CD4-positive, alpha-beta T cell (primary cell): Measurements from ENCODE around the gene CCT2. TPM values are rescaled to one million over a fixed set of nuclear protein-coding genes. Genes with fewer than 3 reads are reported as not detected.

Source experiments
- ATAC-seq: fragments of 200-7000 bp; cut with Tn5 transposase; one replicate; pipeline ENCODE4 v1.10.0; 2022; ENCODE audit warnings: mild to moderate bottlenecking; ENCODE audit not compliant: poor library complexity
- CTCF ChIA-PET: fragments of 350-600 bp; sonication (Branson Sonifier 250); formaldehyde crosslinking; loops from one replicate; lab custom pipeline; 2021; ENCODE audit warnings: antibody characterized with exemption, inconsistent platforms; lab: Charles Lee
- POLR2A ChIA-PET: fragments of 350-600 bp; sonication (Branson Sonifier 250); formaldehyde crosslinking; loops from one replicate; lab custom pipeline; 2021; ENCODE audit warnings: antibody characterized with exemption, inconsistent platforms; lab: Charles Lee
- DNase-seq, 14 experiments: peaks; one replicate each; pipeline ENCODE4 v3.0.0-alpha.2; 2013 to 2020; ENCODE audit warnings: mixed read lengths in 2 of 14
- H3K27ac ChIP-seq, 2 donors: one replicate each; pipeline versions ENCODE4 v1.5.1 to v1.7.0; 2013; ENCODE audit warnings: low read length in 2 of 2, low read depth in 1 of 2, mild to moderate bottlenecking in 1 of 2
- H3K27me3 ChIP-seq, 2 experiments: 1 replicate in 1 of 2; 2 replicates in 1 of 2; pipeline versions ENCODE4 v1.6.1 to v1.7.0; 2013; ENCODE audit warnings: low read length in 2 of 2, control low read depth in 1 of 2, mild to moderate bottlenecking in 1 of 2, moderate library complexity in 1 of 2; ENCODE audit not compliant: insufficient read depth in 2 of 2, control insufficient read depth in 1 of 2
- H3K36me3 ChIP-seq: one replicate; pipeline ENCODE4 v1.6.1; 2013; ENCODE audit warnings: low read length, control low read depth; ENCODE audit not compliant: insufficient read depth
- H3K4me1 ChIP-seq: one replicate; pipeline ENCODE4 v1.6.1; 2013; ENCODE audit warnings: low read length, control low read depth; ENCODE audit not compliant: insufficient read depth
- H3K4me3 ChIP-seq: one replicate; pipeline ENCODE4 v1.5.1; 2013; ENCODE audit warnings: mild to moderate bottlenecking, low read length, moderate library complexity
- H3K9me3 ChIP-seq, 2 experiments: 1 replicate in 1 of 2; 2 replicates in 1 of 2; pipeline versions ENCODE4 v1.6.1 to v1.7.0; 2013; ENCODE audit warnings: low read length in 2 of 2, mild to moderate bottlenecking in 2 of 2, control low read depth in 1 of 2, moderate library complexity in 1 of 2; ENCODE audit not compliant: control insufficient read depth in 1 of 2, insufficient read depth in 1 of 2
- H3K27ac Mint-ChIP-seq: one replicate; pipeline ENCODE4 v1.8.0; 2020; ENCODE audit warnings: mixed read lengths
- H3K27me3 Mint-ChIP-seq: one replicate; pipeline ENCODE4 v1.8.0; 2021; ENCODE audit warnings: mixed read lengths
- H3K36me3 Mint-ChIP-seq: one replicate; pipeline ENCODE4 v1.8.0; 2021; ENCODE audit warnings: low read depth, mixed read lengths
- H3K4me1 Mint-ChIP-seq: one replicate; pipeline ENCODE4 v1.8.0; 2021; ENCODE audit warnings: low read depth, mixed read lengths
- H3K4me3 Mint-ChIP-seq: one replicate; pipeline ENCODE4 v1.8.0; 2020; ENCODE audit warnings: mild to moderate bottlenecking, mixed read lengths
- H3K9me3 Mint-ChIP-seq: one replicate; pipeline ENCODE4 v1.8.0; 2020; ENCODE audit warnings: mixed read lengths
- CTCF ChIP-seq: fragments of 200-600 bp; IDR thresholded peaks from one replicate; pipeline ENCODE4 v1.8.0; 2022; ENCODE audit warnings: antibody characterized with exemption, mild to moderate bottlenecking
- intact Hi-C, 2 experiments: fragments of 100-400 bp; cut with DNase I in 1 of 2; cut with micrococcal nuclease in 1 of 2; formaldehyde crosslinking; loops; one replicate each; pipeline versions ENCODE4 v1.15.1 to v1.9.0; 2023 to 2025; cut with DNase I, micrococcal nuclease
- total RNA-seq, 174 experiments: library from RNA in 2 of 174; stranded (reverse) in 2 of 174; gene quantifications; one replicate each; pipeline ENCODE4 v1.2.3 and lab custom pipeline; 2021 to 2026

CCT2 gene
- total RNA-seq, 2 experiments from 2014 or later = 173 to 177 TPM

- H3K27me3 Mint-ChIP-seq = peaks cover 7% of the 10 kb centered on the region
- no peak overlapping the region for H3K27ac Mint-ChIP-seq
- H3K4me3 Mint-ChIP-seq = no peak overlapping the region
- DNase-seq = no peak
- no peak for ATAC-seq
- no peak overlapping the region for H3K4me3 ChIP-seq
- no peaks in the 10 kb centered on the region for H3K27me3 ChIP-seq
- ChIA-PET POLR2A (no interaction called here), CTCF (no interaction called here)
- intact Hi-C loops = no loop called here
- H3K4me1 Mint-ChIP-seq = no peaks in the 10 kb centered on the region
- H3K36me3 ChIP-seq = no peaks in the 10 kb centered on the region
- H3K9me3 Mint-ChIP-seq = no peaks in the 10 kb centered on the region
- H3K36me3 Mint-ChIP-seq = no peaks in the 10 kb centered on the region
- TF ChIP-seq CTCF = no peak
- no peaks in the 10 kb centered on the region for H3K4me1 ChIP-seq
- no peaks in the 10 kb centered on the region for H3K9me3 ChIP-seq
- no peak overlapping the region for H3K27ac ChIP-seq
Observed at GRCh38 chr12:69613351-69613750, 28.1 kb downstream of the CCT2 start.

GRCh38 chr12:69616025-69616424 is 30.8 kb downstream of the CCT2 start:
- no peaks in the 10 kb centered on the region for H3K36me3 ChIP-seq
- no peak overlapping the region for H3K4me3 Mint-ChIP-seq
- no peaks in the 10 kb centered on the region for H3K36me3 Mint-ChIP-seq
- intact Hi-C loops = no loop called here
- no peaks in the 10 kb centered on the region for H3K27me3 ChIP-seq
- no peak overlapping the region for H3K4me3 ChIP-seq
- no peaks in the 10 kb centered on the region for H3K4me1 ChIP-seq
- ATAC-seq (no peak), DNase-seq (no peak)
- ChIA-PET CTCF (no interaction called here), POLR2A (no interaction called here)
- peaks cover 18% of the 10 kb centered on the region for H3K27me3 Mint-ChIP-seq
- H3K4me1 Mint-ChIP-seq = no peaks in the 10 kb centered on the region
- no peaks in the 10 kb centered on the region for H3K9me3 ChIP-seq
- no peak overlapping the region for H3K27ac ChIP-seq
- TF ChIP-seq CTCF = no peak
- no peaks in the 10 kb centered on the region for H3K9me3 Mint-ChIP-seq
- H3K27ac Mint-ChIP-seq = no peak overlapping the region

DNA sequence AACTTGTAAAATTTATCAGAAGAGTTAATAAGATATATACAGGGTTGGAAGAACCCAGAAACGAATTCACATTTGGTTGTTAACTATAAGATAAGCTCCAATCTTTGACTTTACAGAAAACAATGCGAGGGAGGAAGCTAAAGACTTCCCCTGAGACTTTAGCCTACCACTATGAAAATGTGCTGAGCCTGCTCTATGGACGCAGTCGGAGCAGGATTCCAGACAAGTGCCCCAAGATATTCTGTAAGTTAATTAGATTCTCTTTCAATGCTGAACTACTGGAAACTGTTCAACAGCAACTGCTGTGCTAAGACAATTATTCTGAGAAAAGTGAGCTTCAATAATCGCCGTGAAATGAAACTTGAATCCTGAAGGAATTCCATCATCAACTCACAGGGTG is 33.8 kb downstream of the CCT2 start:
- DNase-seq (no peak), ATAC-seq (no peak)
- H3K9me3 ChIP-seq = no peaks in the 10 kb centered on the region
- ChIA-PET POLR2A (no interaction called here), CTCF (no interaction called here)
- no peak overlapping the region for H3K27ac Mint-ChIP-seq
- H3K27me3 ChIP-seq = no peaks in the 10 kb centered on the region
- no peak overlapping the region for H3K27ac ChIP-seq
- intact Hi-C loops = no loop called here
- H3K27me3 Mint-ChIP-seq = peaks cover 28% of the 10 kb centered on the region
- H3K36me3 Mint-ChIP-seq = no peaks in the 10 kb centered on the region
- no peaks in the 10 kb centered on the region for H3K4me1 ChIP-seq
- H3K36me3 ChIP-seq = no peaks in the 10 kb centered on the region
- no peaks in the 10 kb centered on the region for H3K9me3 Mint-ChIP-seq
- no peaks in the 10 kb centered on the region for H3K4me1 Mint-ChIP-seq
- H3K4me3 ChIP-seq = no peak overlapping the region
- H3K4me3 Mint-ChIP-seq = no peak overlapping the region
- no peak for TF ChIP-seq CTCF
